ENCODE data around the gene SLC25A41.
"Not testable (repeated sequence)": the region's sequence is repeated elsewhere in the genome, so short reads cannot be mapped to it uniquely, and the experiment has no call there.

Gene SLC25A41

DNA sequence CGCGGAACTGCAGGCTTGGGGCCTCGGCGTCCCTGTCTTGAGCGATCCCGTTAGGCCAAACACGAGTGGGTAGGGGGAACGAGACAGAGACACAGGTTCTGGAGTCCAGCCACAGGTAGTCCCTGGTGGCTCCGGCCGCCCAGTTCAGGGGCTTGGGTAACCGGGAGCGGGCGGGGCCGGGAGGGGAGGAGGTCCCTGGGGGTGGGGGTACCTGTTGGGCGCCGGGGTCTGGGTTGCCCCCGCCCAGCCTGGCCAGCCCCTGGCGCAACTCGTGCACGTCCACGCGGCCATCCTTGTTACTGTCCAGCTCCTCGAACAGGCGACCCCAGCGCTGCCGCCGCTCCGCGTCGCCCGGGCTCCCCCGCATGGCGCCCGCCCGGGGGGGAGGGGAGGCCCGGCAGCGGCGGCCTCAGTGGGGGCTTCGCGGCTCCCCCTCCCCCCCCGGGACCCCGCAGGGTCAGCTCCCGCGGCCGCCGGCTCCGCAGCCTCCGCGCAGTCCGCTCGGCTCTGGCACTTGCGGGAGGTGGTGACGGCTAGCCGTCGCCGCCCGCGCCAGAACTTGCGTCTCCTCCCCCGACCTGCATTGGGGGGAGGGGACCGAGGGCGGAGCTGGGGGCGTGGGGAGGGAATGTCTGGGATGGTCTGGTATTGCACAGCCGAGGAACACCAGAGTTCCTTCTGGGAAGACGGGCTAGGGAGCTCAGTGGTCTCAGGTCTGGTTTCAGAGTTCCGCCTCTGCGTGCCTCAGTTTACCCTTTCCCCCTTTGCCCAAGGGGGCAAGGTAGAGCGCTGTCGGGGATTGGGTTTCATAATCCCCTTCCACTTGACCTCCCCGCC is 25.9 kb upstream of the SLC25A41 start, which contains the start of gene SLC25A23:
Gene SLC25A23 (minus strand): TSS at position 531 of the 837 bp plus-strand sequence. CDS start 164 bp downstream, at position 367.
- DNase-seq, result peak; percentile 91

DNA sequence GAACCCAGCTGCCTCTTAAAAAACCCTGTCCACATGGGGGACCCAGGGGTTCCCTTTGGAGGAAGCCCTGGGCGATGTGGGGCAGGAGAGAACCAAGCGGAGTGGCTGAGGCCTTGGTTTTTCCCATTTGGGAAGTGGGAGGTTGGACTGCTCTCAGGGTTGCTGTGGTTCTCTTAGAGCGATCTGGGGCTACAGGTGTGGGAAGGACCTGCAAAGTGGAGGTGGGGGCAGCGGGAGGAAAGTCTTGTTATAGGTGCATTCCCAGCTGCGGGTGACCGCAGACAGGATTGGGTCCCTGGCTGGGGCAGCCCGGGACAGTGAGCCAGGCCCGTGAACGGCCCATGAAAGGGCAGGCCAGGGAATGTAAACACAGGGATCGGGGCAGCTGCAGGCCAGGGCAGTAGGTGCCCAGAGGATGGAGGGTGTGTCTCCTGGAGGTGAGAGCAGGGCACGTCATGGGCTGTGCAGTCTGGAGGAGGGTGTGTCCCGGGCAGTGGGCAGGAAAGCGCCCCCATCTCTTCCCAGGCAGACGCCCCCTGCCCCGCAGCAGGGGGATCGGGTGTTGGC is 25.2 kb upstream of the SLC25A41 start:
- no peak for DNase-seq

DNA sequence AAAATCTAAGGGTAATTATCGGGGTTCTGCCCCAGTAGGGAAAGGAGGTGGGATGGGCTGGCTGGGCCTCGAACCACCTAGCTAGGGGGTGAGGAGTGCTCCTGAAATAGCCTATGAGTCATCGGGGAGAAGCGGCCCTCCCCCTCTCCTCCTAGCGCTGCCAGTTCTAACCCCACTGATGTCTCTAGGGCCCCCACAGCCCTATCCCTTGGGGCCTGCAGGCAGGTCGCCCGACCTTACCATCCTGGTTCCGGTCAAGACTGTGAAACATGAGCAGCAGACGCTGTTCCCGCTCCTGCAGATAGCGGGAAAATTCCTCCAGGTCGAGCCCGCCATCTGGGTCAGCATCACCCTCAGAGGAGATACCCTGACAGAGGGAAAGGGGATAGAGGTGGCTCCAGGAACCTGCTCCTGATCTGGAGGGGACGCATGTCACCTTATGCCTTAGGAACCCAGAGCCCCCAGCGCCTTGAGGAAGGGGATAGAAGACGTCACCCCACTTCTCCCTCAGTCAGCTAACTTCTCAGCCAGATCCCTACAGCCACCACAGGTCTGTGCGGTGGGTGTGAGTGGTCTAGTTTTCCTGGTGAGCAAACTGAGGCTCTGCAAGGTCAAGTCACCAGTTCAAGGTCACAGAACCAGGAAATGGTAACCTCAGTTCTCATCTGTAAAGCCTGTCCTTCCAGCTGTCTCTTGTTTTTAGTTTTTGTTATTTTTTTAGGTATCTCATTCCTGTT is 24.6 kb upstream of the SLC25A41 start:
- DNase-seq, result no peak

DNA sequence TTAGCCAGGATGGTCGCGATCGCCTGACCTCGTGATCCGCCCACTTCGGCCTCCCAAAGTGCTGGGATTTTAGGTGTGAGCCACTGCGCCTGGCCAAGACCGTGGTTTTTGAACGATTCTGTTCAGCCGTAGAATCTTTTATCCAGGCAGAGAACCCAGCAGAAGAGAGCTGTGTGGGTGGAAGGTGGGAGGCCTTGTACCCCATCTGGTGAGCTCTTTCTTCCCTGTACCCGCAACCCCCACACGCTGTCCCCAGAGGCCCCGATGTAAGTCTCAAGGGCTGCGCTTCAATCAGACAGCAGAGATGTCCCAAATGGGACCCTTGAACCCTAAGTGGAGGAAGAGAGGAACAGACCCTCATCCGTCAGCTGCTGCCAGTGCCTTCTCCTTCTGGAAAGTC is 22.4 kb upstream of the SLC25A41 start:
- no peak for DNase-seq

DNA sequence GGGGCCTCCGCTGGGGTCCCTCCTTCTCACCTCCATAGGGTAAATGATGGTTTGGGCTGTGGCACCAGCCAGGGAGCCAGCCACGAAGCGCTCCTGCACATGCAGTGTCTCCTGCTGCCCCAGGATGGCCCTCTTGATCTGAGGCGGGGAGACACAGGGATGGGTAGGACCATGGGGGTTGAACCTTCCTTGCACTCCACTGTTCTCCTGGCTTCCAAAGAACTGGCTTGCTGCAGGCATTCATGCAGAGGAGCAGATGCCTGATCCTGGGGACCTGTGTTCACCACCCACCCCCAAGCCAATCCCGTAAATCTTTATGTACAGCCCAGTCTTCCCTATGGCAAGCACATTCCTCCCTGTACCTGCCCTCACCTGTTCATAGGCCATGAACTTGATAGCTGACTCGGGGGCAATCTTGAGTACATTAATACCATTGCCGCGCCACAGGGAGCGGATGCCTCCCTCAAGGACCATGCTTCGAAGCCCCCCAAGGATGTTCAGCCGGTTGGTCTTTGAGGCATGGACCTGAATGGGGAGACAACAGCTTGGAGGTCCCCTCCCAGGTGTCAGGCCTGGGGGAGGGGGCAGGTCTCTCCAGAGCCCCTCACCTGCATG is 20.5 kb upstream of the SLC25A41 start:
- no peak for DNase-seq

DNA sequence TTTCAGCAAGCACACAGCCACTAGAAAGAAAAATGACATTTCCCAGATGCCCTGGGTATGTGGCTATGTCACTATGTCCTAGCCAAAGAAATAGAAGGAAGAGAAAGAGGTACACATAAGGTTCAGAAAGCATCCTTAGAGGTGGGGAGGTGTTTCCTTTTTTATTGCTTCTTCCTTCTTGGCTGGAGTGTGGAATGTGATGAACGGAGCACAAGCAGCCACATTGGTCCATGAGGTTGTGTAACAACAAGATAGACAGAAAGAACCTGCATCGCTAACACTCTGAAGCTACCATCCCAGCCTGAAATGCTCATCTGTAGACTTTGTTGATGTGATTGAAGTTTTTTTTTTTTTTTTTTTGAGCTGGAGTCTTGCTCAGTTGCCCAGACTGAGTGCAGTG is 19.3 kb upstream of the SLC25A41 start:
- DNase-seq, result no peak

DNA sequence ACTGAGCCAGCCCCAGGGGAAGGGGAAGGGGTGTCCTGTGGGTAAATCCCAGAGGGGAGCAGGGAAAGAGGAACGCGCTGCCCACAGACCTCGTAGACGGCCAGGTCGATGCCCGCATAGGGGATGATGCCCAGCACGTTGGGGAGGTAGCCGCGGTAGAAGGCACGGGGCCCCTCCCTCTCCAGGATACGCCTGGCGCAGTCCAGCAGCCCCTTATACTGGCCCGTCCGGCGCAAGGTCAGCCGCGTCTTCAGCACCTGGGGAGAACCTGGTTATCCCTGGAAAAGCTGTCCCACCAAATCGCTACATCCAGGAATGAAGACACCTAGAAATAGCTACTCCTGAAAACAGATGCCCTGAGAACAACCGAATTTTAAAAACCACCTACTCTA is 18.7 kb upstream of the SLC25A41 start:
- no peak for DNase-seq

DNA sequence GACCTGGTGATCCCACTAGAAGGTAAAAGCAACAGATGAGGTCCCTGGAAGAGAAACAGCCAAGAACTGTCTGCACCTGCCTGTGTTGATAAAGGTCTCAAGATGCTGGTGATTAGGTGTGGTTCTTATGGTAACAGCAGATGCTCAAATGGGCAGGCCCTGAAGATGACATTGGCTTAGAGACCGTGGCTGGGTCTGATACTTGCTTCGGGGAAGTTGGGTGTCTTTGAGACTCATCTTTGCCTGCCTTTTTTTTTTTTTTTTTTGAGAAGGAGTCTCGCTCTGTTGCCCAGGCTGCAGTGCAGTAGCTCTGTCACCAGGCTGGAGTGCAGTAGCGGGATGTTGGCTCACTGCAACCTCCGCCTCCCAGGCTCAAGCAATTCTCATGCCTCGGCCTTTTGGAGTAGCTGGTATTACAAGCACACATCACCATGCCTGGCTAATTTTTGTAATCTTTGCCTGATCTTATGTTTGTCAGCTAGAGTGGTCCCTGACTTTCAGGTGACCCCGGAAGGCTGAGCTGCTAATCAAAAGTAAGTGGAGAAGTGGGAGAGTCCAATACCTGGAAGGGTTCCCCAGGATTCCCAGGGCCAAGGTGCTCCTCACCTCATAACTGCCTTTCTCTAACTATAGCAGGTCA is 18.1 kb upstream of the SLC25A41 start:
- no peak for DNase-seq

DNA sequence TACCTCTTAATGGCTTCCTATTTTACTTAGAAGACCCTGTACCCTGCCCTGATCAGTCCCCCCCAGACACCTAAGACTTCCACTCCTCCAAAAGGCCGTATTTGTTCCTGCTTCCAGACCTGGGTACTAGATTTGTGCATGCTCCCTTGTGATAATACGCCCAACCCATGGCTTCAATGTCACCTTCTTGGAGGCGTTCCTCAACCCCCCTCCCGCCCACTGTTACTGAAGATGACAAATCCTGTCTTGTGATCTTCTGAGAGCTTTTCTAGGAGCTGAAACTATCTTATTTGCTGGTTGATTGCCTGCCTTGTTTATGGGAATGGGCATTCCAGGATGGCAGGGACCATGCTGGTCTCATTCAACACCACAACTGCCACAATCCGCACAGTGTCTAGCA is 16.6 kb upstream of the SLC25A41 start:
- DNase-seq, result no peak

DNA sequence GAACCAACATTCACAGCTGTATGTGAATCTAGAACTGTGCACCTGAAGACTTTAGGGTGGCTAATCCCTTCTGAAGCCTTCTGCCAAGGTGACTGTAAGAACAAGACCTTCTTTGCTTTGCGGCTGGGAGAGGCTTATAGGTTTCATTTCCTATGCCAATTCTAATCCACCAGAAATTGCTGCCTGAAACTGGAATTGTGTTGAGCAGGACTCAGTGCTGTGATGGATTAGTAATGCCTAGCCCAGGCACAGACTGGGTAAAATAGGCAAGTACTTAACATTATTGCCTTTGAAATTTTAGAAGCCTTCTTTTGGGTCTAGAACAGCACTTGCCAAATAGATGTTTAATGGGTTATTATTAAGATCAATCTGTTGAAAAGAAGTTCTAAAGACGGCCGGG is 14.5 kb upstream of the SLC25A41 start:
- DNase-seq, result no peak

DNA sequence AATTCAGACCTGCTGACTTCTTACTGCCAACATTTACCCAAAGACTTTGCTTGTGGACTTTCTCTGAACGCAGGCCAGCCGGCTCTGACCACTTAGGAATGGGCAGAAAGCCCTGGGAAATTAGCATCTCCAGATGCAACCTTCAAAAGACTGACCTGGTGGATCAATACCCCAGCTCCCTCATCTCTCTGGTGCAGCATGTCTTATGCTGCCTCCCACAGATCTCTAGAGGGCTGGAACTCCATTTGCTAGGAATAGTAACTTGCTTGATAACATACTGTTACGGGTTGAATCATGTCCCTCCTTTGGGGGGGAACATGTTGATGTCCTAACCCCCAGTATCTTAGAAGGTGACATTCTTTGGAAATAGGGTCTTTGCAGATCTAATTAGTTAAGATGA is 12.9 kb upstream of the SLC25A41 start:
- DNase-seq, result no peak

DNA sequence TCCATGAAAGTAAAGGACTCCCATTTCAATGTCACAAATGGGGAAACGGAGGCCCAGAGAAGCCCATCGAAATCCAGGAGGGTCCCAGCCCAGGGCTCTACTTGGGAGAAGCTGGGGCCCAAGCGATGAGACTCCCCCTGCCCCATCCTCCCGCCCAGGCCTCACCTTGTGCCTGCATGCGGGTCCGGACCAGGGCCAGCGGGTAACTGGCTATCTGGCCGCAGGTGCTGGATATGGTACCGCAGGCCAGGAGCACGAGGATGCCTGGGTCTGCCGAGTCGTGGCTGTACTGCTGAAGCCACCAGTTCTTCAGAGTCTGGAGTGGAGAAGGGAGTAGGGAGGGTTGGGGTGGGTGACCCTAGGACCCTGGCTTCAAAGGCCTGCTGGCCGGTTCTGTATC is 10.4 kb upstream of the SLC25A41 start:
- no peak for DNase-seq

DNA sequence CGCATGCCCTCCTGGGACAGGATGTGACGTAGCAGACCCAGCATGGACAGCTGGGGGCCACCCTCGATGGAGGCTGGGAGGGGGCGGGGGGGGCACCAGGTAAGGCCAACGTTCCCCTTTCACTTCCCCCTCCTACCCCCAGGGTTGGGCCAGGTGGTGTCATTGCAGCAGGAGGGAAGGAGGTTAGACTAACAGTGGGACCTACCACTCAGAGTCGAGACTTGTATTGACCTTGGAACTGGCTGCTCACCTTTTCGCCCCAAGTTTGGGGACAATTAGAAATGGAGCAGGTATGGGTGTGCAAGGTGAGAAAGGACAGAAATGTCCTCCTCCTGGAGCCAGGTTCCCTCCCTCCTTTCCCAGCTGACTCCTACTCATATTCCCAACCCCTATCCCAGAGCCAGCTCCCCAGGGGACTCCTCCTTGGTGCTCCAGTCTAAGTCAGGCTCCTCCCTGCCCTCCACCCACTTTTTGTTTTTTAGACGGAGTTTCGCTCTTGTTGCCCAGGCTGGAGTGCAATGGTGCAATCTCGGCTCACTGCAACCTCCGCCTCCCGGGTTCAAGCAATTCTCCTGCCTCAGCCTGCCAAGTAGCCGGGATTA is 8.6 kb upstream of the SLC25A41 start:
- DNase-seq, result no peak

DNA sequence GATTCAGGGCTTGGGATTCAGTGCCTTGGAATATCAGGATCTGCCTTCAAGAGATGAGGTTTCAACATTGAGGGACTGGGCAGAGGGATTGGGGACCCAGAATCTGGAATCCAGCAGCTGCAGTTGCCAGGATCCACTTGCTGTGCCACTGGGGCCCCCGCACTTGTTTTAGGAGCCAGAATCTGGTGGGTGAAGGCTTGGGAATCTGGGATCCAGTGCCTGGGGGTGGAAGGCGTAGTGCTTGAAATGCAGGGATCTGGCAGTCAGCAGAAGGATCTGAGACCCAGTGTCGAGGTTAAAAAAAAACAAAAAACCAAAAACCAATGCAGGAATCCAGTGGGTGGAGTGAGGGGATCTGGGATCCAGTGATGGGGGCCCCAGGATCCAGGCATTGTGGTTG is 7.3 kb upstream of the SLC25A41 start:
- DNase-seq, result no peak

DNA sequence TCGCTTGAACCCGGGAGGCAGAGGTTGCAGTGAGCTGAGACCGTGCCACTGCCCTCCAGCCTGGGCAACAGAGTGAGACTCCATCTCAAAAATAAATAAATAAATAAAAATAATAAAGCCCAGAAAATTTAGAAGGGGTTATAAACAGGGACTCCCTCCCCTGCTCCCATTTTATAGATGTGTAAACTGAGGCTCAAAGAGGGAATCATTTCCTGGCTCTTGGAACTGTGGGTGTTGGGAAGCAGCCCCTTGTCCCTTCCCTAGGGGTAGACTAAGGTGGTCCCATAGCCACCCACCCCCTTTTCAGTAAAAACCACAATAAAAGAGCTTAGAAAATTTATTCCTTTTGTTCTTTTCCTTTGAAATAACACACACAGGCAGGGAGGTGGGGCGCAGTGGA is 6.2 kb upstream of the SLC25A41 start:
- DNase-seq, result no peak

DNA sequence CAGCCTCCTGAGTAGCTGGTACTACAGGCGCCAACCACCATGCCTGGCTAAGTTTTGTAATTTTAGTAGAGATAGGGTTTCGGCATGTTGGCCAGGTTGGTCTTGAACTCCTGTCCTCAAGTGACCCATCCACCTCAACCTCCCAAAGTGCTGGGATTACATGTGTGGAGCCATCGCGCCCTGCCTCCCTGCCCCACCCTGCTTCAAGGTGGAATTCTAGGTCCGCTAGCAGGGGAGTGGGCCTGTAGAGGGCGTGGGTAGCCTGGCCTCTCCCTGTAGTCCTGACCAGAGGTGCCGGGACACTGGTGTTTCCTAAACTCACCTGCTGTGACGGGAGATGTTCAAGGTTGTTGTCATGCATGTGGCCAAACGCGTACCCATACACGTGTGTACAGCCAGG is 398 bp downstream of the SLC25A41 start:
- no peak for DNase-seq

DNA sequence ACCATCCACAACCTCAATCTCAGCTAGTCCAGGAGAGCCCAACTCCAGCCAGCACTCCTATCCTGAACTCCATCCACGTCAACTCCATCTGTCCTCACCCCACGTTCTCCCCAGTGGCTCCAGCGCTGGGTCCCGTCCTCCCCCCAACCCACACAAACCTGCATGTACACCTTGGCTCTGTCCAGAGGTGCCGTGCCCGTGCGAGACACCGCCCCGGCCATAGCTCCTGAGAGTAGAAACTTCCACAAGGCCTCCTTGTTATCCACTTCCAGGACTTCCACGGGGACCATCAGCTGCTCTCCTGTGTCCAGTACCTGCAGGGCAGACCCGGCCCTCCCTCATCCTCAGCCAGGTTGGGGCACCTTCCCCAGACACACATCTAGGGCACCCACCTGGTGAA is 1.7 kb downstream of the SLC25A41 start:
- no peak for DNase-seq

DNA sequence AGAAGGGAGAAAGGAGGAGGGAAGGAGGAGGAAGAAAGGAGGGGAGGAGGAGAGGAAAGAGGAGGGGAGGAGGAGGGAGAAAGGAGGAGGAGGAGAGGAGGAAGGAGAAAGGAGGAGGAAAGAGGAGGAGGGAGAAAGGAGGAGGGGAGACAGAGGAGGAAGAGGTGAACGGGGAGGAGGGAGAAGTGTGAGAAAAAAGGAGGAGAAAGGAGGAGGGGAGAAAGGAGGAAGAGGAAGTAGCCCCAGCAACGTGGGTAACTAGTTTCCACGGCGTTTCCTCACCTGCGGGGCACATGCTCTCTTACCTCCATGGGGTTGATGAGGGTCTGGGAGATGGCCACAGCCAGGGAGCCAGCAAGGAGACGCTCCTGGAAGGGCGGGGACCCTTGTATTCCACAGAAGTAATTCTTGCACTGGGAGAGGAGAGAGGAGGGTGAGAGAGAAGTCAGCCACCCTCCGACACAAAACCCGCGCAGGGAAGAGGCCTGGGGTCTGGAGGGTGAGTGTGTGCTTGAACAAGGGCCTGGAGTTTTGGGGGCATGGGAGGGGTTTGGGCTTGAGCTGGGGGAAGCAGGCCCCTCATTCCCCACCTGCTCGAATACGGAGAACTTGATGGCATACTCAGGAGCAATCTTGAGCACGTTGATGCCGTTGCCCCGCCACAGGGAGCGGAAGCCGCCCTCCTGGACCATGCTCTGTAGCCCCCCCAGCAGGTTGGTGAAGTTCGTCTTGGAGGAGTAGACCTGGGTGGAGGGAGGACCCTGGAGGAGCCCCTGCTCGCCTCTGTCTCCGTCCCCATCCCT is 3.9 kb downstream of the SLC25A41 start:
- no peak for DNase-seq

DNA sequence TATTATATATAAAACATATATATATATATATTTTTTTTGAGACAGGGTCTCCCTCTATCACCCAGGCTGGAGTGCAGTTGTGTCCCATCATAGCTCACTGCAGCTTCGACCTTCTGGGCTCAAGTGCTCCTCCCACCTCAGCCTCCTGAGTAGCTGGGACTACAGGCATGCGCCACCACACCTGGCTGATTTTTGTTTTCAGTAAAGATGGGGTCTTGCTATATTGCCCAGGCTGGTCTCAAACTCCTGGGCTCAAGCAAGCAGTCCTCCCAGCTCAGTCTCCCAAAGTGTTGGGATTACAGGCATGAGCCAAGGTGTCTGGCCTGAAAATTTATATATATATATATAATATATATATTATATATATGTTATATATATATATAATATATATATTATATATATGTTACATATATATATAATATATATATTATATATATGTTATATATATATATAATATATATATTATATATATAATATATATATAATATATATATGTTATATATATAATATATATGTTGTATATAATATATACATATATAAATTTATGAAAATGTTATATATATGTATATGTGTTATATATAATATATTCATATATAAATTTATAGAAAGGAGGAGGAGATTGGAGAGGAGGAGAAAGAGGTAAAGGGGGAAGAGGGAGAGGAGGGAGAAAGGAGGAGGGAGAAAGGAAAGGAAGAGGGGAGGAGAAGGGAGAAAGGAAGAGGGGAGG is 4.7 kb downstream of the SLC25A41 start:
- DNase-seq, result not testable (repeated sequence)

DNA sequence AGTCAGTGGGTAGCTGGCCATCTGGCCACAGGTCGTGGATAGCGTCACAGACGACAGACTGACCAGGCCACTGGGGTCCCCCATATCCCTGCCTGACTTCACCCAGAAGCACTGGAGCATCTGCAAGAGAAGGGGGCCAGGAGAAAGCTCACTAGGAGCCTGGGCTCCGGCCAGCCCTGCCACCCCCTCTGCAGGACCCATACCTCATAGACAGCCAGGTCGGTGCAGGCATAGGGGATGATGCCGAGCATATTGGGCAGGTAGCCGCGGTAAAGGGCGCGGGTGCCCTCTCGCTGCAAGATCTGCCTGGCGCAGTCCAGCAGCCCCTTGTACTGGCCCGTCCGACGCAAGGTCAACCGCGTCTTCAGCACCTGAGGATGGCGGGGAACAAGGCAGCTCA is 6.4 kb downstream of the SLC25A41 start:
- no peak for DNase-seq

Measured in right forelimb (tissue), 1 donor.